H9 (cell line): ENCODE measurements around the gene LRCH1. TPM values are rescaled to one million over a fixed set of nuclear protein-coding genes. Genes with fewer than 3 reads are reported as not detected.

Source experiments
- DNase-seq: peaks from one replicate; pipeline ENCODE4 v3.0.0-alpha.2; 2017
- H2AFZ ChIP-seq: one replicate; pipeline ENCODE4 v1.6.1; 2013; ENCODE audit warnings: mild to moderate bottlenecking, low read length, control low read depth, moderate library complexity
- H2AK5ac ChIP-seq: 2 replicates; pipeline ENCODE4 v1.6.1; 2013; ENCODE audit warnings: low read length, control low read depth, mixed read lengths; ENCODE audit not compliant: insufficient read length
- H2BK120ac ChIP-seq: one replicate; pipeline ENCODE4 v1.6.1; 2013; ENCODE audit warnings: low read depth, mild to moderate bottlenecking, low read length, control low read depth, inconsistent platforms; ENCODE audit not compliant: poor library complexity, severe bottlenecking
- H2BK12ac ChIP-seq: 2 replicates; pipeline ENCODE4 v1.6.1; 2013; ENCODE audit warnings: low read length, control low read depth, mixed read lengths, low read depth; ENCODE audit not compliant: insufficient read length
- H2BK15ac ChIP-seq: 2 replicates; pipeline ENCODE4 v1.6.1; 2013; ENCODE audit warnings: low read depth, low read length, control low read depth
- H2BK20ac ChIP-seq: one replicate; pipeline ENCODE4 v1.6.1; 2013; ENCODE audit warnings: low read depth, mild to moderate bottlenecking, low read length, control low read depth, inconsistent platforms; ENCODE audit not compliant: poor library complexity, severe bottlenecking
- H2BK5ac ChIP-seq: 2 replicates; pipeline ENCODE4 v1.6.1; 2013; ENCODE audit warnings: low read length, control low read depth, mixed read lengths; ENCODE audit not compliant: insufficient read length
- H3K14ac ChIP-seq: 2 replicates; pipeline ENCODE4 v1.6.1; 2013; ENCODE audit warnings: low read length, control low read depth; ENCODE audit not compliant: insufficient read depth
- H3K18ac ChIP-seq: 2 replicates; pipeline ENCODE4 v1.6.1; 2013; ENCODE audit warnings: low read depth, mild to moderate bottlenecking, mixed read lengths, low read length, control low read depth; ENCODE audit not compliant: insufficient read length
- H3K23ac ChIP-seq: 2 replicates; pipeline ENCODE4 v1.6.1; 2013; ENCODE audit warnings: low read length, control low read depth, mixed read lengths, low read depth; ENCODE audit not compliant: insufficient read length
- H3K23me2 ChIP-seq: 2 replicates; pipeline ENCODE4 v1.6.1; 2013; ENCODE audit warnings: low read depth, mild to moderate bottlenecking, mixed read lengths, low read length, control low read depth; ENCODE audit not compliant: insufficient read length, poor library complexity, severe bottlenecking
- H3K27ac ChIP-seq: 2 replicates; pipeline ENCODE4 v1.5.1; 2013; ENCODE audit warnings: low read length, control low read depth, mixed read lengths, low read depth; ENCODE audit not compliant: insufficient read length
- H3K27me3 ChIP-seq: 2 replicates; pipeline ENCODE4 v1.6.1; 2013; ENCODE audit warnings: low read length, control low read depth, inconsistent platforms; ENCODE audit not compliant: insufficient read depth
- H3K4ac ChIP-seq: 2 replicates; pipeline ENCODE4 v1.6.1; 2013; ENCODE audit warnings: low read depth, mild to moderate bottlenecking, control low read depth, inconsistent platforms, low read length, moderate library complexity
- H3K4me1 ChIP-seq: 2 replicates; pipeline ENCODE4 v1.6.1; 2013; ENCODE audit warnings: low read length, control low read depth, inconsistent platforms; ENCODE audit not compliant: insufficient read depth
- H3K4me2 ChIP-seq: 2 replicates; pipeline ENCODE4 v1.6.1; 2013; ENCODE audit warnings: low read length, control low read depth, mixed read lengths; ENCODE audit not compliant: insufficient read length, insufficient read depth
- H3K56ac ChIP-seq: 2 replicates; pipeline ENCODE4 v1.6.1; 2013; ENCODE audit warnings: low read depth, mild to moderate bottlenecking, mixed read lengths, low read length, control low read depth; ENCODE audit not compliant: insufficient read length
- H3K79me1 ChIP-seq: 2 replicates; pipeline ENCODE4 v1.6.1; 2013; ENCODE audit warnings: low read depth, mild to moderate bottlenecking, moderate library complexity, low read length, control low read depth, inconsistent platforms; ENCODE audit not compliant: insufficient read depth, poor library complexity, severe bottlenecking
- H3K79me2 ChIP-seq: 2 replicates; pipeline ENCODE4 v1.6.1; 2013; ENCODE audit warnings: low read length, control low read depth, inconsistent platforms; ENCODE audit not compliant: insufficient read depth
- H3K9ac ChIP-seq: 2 replicates; pipeline ENCODE4 v1.6.1; 2013; ENCODE audit warnings: low read length, control low read depth, mixed read lengths; ENCODE audit not compliant: insufficient read length; ENCODE audit errors: extremely low read depth
- H3K9me3 ChIP-seq: one replicate; pipeline ENCODE4 v1.6.1; 2013; ENCODE audit warnings: low read depth, low read length, inconsistent platforms; ENCODE audit not compliant: control insufficient read depth
- H3T11ph ChIP-seq: one replicate; pipeline ENCODE4 v1.6.1; 2013; ENCODE audit warnings: mild to moderate bottlenecking, low read length, control low read depth, inconsistent platforms
- H4K20me1 ChIP-seq: one replicate; pipeline ENCODE4 v1.6.1; 2013; ENCODE audit not compliant: control insufficient read depth, insufficient read length, insufficient read depth
- H4K5ac ChIP-seq: 2 replicates; pipeline ENCODE4 v1.6.1; 2013; ENCODE audit warnings: low read depth, mild to moderate bottlenecking, mixed read lengths, low read length, control low read depth; ENCODE audit not compliant: insufficient read length
- H4K8ac ChIP-seq: replicated peaks from 2 replicates; pipeline ENCODE4 v1.6.1; 2013; ENCODE audit warnings: low read length, control low read depth, mixed read lengths, low read depth; ENCODE audit not compliant: insufficient read length
- H4K91ac ChIP-seq: 2 replicates; pipeline ENCODE4 v1.6.1; 2013; ENCODE audit warnings: low read depth, mild to moderate bottlenecking, moderate library complexity, mixed read lengths, low read length, control low read depth; ENCODE audit not compliant: insufficient read length
- H3K27ac Mint-ChIP-seq, 3 experiments: 2 replicates in 2 of 3; 3 replicates in 1 of 3; pipeline ENCODE4 v1.8.0; 2020 to 2021; ENCODE audit warnings: mixed read lengths in 3 of 3, mild to moderate bottlenecking in 1 of 3, moderate library complexity in 1 of 3
- H3K27me3 Mint-ChIP-seq: 2 replicates; pipeline ENCODE4 v1.8.0; 2021; ENCODE audit warnings: low read depth, mild to moderate bottlenecking, moderate library complexity, mixed read lengths
- H3K36me3 Mint-ChIP-seq, 3 experiments: 2 replicates in 2 of 3; 3 replicates in 1 of 3; pipeline ENCODE4 v1.8.0; 2020 to 2021; ENCODE audit warnings: low read depth in 3 of 3, mixed read lengths in 3 of 3; ENCODE audit not compliant: insufficient read depth in 1 of 3
- H3K4me1 Mint-ChIP-seq, 2 experiments: 2 replicates each; pipeline ENCODE4 v1.8.0; 2020; ENCODE audit warnings: mixed read lengths in 2 of 2
- H3K4me3 Mint-ChIP-seq, 2 experiments: 2 replicates in 1 of 2; 3 replicates in 1 of 2; pipeline ENCODE4 v1.8.0; 2020 to 2021; ENCODE audit warnings: mild to moderate bottlenecking in 2 of 2, mixed read lengths in 2 of 2, moderate library complexity in 1 of 2
- H3K9me3 Mint-ChIP-seq, 2 experiments: 2 replicates in 1 of 2; 3 replicates in 1 of 2; pipeline ENCODE4 v1.8.0; 2020; ENCODE audit warnings: mild to moderate bottlenecking in 2 of 2, mixed read lengths in 2 of 2, moderate library complexity in 1 of 2
- CTCF ChIP-seq: fragments of 200-600 bp; sonication (generic); conservative IDR thresholded peaks from 3 replicates; pipeline ENCODE4 v1.8.0; 2021; ENCODE audit warnings: antibody characterized with exemption, mild to moderate bottlenecking
- WGBS: extraction: QIAGEN DNeasy Blood & Tissue Kit; methylation state at CpG from one replicate; pipeline ENCODE4 v1.1.7; 2013; ENCODE audit warnings: missing lambda C conversion rate, low lambda C conversion rate, mixed read lengths; ENCODE audit not compliant: insufficient read length; ENCODE audit errors: extremely low coverage; 5-methylcytosine and 5-hydroxymethylcytosine counted together
- total RNA-seq: library from RNA; stranded (reverse); gene quantifications from 2 replicates; pipeline ENCODE4 v1.2.1, GENCODE V29; 2021

The LRCH1 gene
- total RNA-seq, 1 experiment from 2014 or later: 8.0 TPM

GRCh38 chr13:46621792-46622629 is 69.0 kb downstream of the LRCH1 start:
- WGBS: no CpG with 5 or more reads among the region's 4 CpGs
- H3K79me2 ChIP-seq: peaks cover 8% of the 10 kb centered on the region; the same call in 1 of the 2 replicates
- H3K4me1 Mint-ChIP-seq: peaks cover 54 to 60% of the 10 kb centered on the region in 2 experiments
- no peaks in the 10 kb centered on the region for H3K27me3 ChIP-seq
- no peak overlapping the region for H3T11ph ChIP-seq
- no peak overlapping the region for H3K4ac ChIP-seq
- H3K56ac ChIP-seq: no peak overlapping the region
- H2AFZ ChIP-seq: no peak overlapping the region
- H3K23ac ChIP-seq: no peak overlapping the region
- no peaks in the 10 kb centered on the region for H4K20me1 ChIP-seq
- no peaks in the 10 kb centered on the region for H3K23me2 ChIP-seq
- H3K27ac Mint-ChIP-seq: no peak overlapping the region; a peak in 1 of 7 replicates
- no peak overlapping the region for H3K27ac ChIP-seq
- H3K4me3 Mint-ChIP-seq: no peak overlapping the region
- peaks cover 21% of the 10 kb centered on the region for H3K4me1 ChIP-seq
- no peak overlapping the region for H2BK5ac ChIP-seq
- H3K4me2 ChIP-seq: no peak overlapping the region
- no peak overlapping the region for H3K18ac ChIP-seq
- DNase-seq: no peak
- no peaks in the 10 kb centered on the region for H3K36me3 Mint-ChIP-seq
- H2BK12ac ChIP-seq: no peak overlapping the region
- H4K8ac ChIP-seq: no peak overlapping the region
- H3K9me3 Mint-ChIP-seq: no peaks in the 10 kb centered on the region
- peaks cover 13% of the 10 kb centered on the region for H3K79me1 ChIP-seq
- no peak overlapping the region for H2BK120ac ChIP-seq
- no peak overlapping the region for H3K14ac ChIP-seq
- TF ChIP-seq CTCF: no peak
- no peaks in the 10 kb centered on the region for H3K27me3 Mint-ChIP-seq
- H2AK5ac ChIP-seq: no peak overlapping the region
- no peak overlapping the region for H4K91ac ChIP-seq
- no peak overlapping the region for H2BK20ac ChIP-seq
- no peaks in the 10 kb centered on the region for H3K9me3 ChIP-seq
- H3K9ac ChIP-seq: no peak overlapping the region
- H2BK15ac ChIP-seq: no peak overlapping the region
- H4K5ac ChIP-seq: no peak overlapping the region
